ENCODE data around the gene IRAK4. TPM values are rescaled to one million over a fixed set of nuclear protein-coding genes. Genes with fewer than 3 reads are reported as not detected.

Gene IRAK4
- 12.1 TPM for total RNA-seq (ENCODE audit: unreplicated experiment)
- long read RNA-seq, partial matches to known transcripts, result 0 of 2 reads
- long read RNA-seq, other reads (novel, unspliced or antisense), result 2 of 2 reads

- H3K4me3 Mint-ChIP-seq (ENCODE audit: unreplicated experiment), result peak within 1 kb of the TSS; percentile 89
- peaks cover 12% of the 10 kb centered on the region for H3K4me1 Mint-ChIP-seq (ENCODE audit: low read depth, unreplicated experiment)
- TF ChIP-seq CTCF (IDR thresholded peaks at IDR 0.05; ENCODE audit: partially characterized antibody, unreplicated experiment), result peak; percentile 17
- H3K27ac Mint-ChIP-seq (ENCODE audit: unreplicated experiment), result peak within 1 kb of the TSS; percentile 85
- H3K9me3 Mint-ChIP-seq (ENCODE audit: unreplicated experiment), result peaks cover 10% of the 10 kb centered on the region
- peak; percentile 93 for DNase-seq
- peaks cover 2% of the 10 kb centered on the region for H3K27me3 Mint-ChIP-seq (ENCODE audit: unreplicated experiment)
- H3K36me3 Mint-ChIP-seq (ENCODE audit: unreplicated experiment), result no peaks in the 10 kb centered on the region
Observed at GRCh38 chr12:43758728-43759563, at the start of gene IRAK4, which contains the start of gene PUS7L. IRAK4 (plus strand) TSS chr12:43758951; CDS start chr12:43768112, 9,161 bp downstream. PUS7L (minus strand) TSS chr12:43758790; CDS start chr12:43755245, 3,545 bp downstream.

GRCh38 chr12:43711348-43711747 lies 47.4 kb upstream of the IRAK4 start:
- no peak overlapping the region for H3K4me3 Mint-ChIP-seq (ENCODE audit: unreplicated experiment)
- no peak overlapping the region for H3K27ac Mint-ChIP-seq (ENCODE audit: unreplicated experiment)
- no peaks in the 10 kb centered on the region for H3K4me1 Mint-ChIP-seq (ENCODE audit: low read depth, unreplicated experiment)
- peaks cover 7% of the 10 kb centered on the region for H3K36me3 Mint-ChIP-seq (ENCODE audit: unreplicated experiment)
- no peaks in the 10 kb centered on the region for H3K9me3 Mint-ChIP-seq (ENCODE audit: unreplicated experiment)
- TF ChIP-seq CTCF (IDR thresholded peaks at IDR 0.05; ENCODE audit: partially characterized antibody, unreplicated experiment), result no peak
- no peak for DNase-seq
- H3K27me3 Mint-ChIP-seq (ENCODE audit: unreplicated experiment), result no peaks in the 10 kb centered on the region

GRCh38 chr12:43722621-43723020 lies 36.1 kb upstream of the IRAK4 start:
- H3K4me3 Mint-ChIP-seq (ENCODE audit: unreplicated experiment), result no peak overlapping the region
- H3K27me3 Mint-ChIP-seq (ENCODE audit: unreplicated experiment), result no peaks in the 10 kb centered on the region
- no peak for TF ChIP-seq CTCF (IDR thresholded peaks at IDR 0.05; ENCODE audit: partially characterized antibody, unreplicated experiment)
- no peaks in the 10 kb centered on the region for H3K9me3 Mint-ChIP-seq (ENCODE audit: unreplicated experiment)
- no peaks in the 10 kb centered on the region for H3K36me3 Mint-ChIP-seq (ENCODE audit: unreplicated experiment)
- H3K4me1 Mint-ChIP-seq (ENCODE audit: low read depth, unreplicated experiment), result peaks cover 3% of the 10 kb centered on the region
- no peak for DNase-seq
- H3K27ac Mint-ChIP-seq (ENCODE audit: unreplicated experiment), result no peak overlapping the region

- H3K9me3 Mint-ChIP-seq (ENCODE audit: unreplicated experiment), result no peaks in the 10 kb centered on the region
- H3K36me3 Mint-ChIP-seq (ENCODE audit: unreplicated experiment), result no peaks in the 10 kb centered on the region
- no peak for DNase-seq
- H3K27me3 Mint-ChIP-seq (ENCODE audit: unreplicated experiment), result no peaks in the 10 kb centered on the region
- H3K27ac Mint-ChIP-seq (ENCODE audit: unreplicated experiment), result no peak overlapping the region
- H3K4me3 Mint-ChIP-seq (ENCODE audit: unreplicated experiment), result no peak overlapping the region
- TF ChIP-seq CTCF (IDR thresholded peaks at IDR 0.05; ENCODE audit: partially characterized antibody, unreplicated experiment), result no peak
- peaks cover 3% of the 10 kb centered on the region for H3K4me1 Mint-ChIP-seq (ENCODE audit: low read depth, unreplicated experiment)
Observed at GRCh38 chr12:43723134-43723533, 35.6 kb upstream of the IRAK4 start.

- Mint-ChIP-seq H3K9me3 (ENCODE audit: unreplicated experiment) (no peaks in the 10 kb centered on the region), H3K36me3 (ENCODE audit: unreplicated experiment) (no peaks in the 10 kb centered on the region), H3K4me1 (ENCODE audit: low read depth, unreplicated experiment) (peaks cover 3% of the 10 kb centered on the region), H3K4me3 (ENCODE audit: unreplicated experiment) (no peak overlapping the region), H3K27me3 (ENCODE audit: unreplicated experiment) (no peaks in the 10 kb centered on the region), H3K27ac (ENCODE audit: unreplicated experiment) (no peak overlapping the region)
- peak; percentile 54 for TF ChIP-seq CTCF (IDR thresholded peaks at IDR 0.05; ENCODE audit: partially characterized antibody, unreplicated experiment)
- DNase-seq, result no peak
Observed at GRCh38 chr12:43728117-43728516, 30.6 kb upstream of the IRAK4 start.
